Amniotic epithelial cell (primary cell): ENCODE results near the gene HS3ST2.
A peak's percentile ranks its signal among the peaks of the same experiment; 100 is the strongest.
"Not testable (repeated sequence)": the region's sequence is repeated elsewhere in the genome, so short reads cannot be mapped to it uniquely, and the experiment has no call there.

Experiments used
- DNase-seq: peaks from one replicate; pipeline ENCODE4 v3.0.0-alpha.2; 2010; ENCODE audit warnings: low read depth

HS3ST2 gene

DNA sequence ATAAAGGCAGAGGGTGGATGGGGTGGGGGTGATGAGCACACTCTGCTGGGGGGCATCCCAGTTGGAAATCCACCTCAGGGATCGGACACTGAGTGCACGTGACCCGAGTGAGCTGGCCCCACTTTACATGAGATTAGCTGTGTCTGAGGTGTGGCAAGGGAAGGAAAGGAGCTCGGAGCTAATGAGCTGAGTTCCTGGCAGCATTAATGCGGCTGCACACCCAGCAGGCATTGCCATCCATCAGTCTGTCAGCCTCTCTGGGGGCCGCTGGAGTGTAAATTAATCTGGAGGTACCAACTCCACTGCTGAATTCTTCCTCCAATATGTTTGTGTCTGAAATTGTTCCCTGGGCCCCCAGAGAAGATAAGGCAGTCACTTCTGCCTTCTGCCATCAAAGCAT is 65.5 kb downstream of the HS3ST2 start:
- DNase-seq: no peak

DNA sequence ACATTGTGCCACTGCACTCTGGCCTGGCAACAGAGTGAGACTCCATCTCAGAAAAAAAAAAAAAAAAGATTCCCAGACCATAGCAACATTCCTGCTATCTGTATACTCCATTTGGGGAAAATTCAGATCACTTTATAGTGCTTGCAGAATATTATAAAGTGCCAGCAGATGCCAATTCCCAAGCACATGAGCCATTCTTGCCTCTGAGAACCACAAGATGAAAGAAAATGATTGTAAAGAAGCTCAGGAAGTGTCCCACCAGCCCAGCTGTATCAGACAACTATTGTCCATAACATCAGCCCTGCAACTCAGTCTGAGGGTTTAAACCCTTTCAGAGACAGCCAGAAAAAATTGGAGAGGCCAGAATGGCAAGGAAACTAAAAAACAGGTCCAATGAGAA is 69.0 kb downstream of the HS3ST2 start:
- DNase-seq: no peak

DNA sequence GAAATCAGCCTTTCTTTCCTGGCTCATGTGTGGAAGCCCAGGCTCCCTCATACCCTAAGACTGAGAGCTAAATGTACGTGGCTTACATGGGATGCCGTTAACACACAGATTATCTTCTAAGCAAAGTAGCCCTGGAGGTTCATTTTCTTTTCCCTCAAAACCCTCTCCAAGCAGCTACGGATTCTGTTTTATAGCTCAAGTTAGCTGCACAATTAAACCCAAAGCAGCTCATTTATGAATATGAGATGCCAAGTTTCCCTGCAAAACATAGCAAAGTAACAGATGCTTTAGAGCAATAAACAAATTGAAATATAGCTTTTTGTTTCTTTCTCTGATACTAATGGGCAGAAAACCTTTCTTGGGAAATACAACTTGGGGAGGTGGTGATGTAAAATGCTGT is 72.0 kb downstream of the HS3ST2 start:
- no peak for DNase-seq

DNA sequence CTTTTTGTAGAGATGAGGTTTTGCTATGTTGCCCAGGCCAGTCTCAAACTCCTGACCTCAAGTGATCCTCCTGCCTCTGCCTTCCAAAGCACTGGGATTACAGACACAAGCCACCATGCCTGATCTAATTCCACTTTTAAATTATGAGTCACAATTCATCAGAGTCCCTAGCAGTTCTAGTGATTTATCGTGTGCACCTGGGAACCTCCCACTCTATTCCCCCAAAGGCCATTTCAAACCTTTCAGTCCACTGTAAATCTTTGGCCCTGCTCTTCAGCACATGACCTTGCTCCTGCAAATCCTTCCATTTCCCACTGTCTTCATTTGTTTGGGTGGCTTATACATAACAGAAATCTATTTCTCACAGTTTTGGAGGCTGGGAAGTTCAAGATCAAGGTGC is 73.0 kb downstream of the HS3ST2 start:
- DNase-seq: no peak

DNA sequence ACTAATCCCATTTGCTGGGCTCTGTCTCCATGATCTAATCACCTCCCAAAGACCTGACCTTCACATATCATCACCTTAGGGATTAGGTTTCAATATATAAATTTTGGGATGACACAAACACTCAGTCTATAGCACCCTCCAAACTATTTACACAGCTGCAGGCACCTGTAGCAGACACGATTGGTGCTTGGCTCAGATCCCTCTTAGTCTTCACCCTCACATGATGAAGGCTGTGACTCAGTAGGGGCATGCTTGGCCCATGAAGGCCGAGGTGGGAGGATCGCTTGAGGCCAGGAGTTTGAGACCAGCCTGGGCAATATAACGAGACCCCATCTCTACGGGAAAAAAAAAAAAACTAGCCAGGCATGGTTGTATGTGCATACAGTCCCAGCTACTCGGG is 73.5 kb downstream of the HS3ST2 start:
- no peak for DNase-seq

DNA sequence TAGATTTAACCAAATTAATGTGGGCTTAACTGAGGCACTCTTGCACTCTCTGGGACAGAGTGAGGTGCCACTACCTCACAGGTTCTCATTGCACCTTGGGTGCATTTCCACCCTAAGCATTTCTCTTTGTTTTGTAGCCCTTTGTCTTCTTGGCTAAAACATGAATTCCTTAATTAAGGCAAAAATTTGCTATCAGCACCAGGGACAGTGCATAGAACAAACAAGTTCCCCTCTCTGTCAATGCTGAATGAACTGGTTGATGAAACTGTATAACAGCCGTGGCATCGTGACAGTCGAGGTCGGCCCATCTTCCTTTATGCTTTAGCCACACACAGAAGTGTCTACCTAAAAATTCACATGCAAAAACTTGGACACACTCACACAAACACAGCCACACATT is 74.8 kb downstream of the HS3ST2 start:
- no peak for DNase-seq

DNA sequence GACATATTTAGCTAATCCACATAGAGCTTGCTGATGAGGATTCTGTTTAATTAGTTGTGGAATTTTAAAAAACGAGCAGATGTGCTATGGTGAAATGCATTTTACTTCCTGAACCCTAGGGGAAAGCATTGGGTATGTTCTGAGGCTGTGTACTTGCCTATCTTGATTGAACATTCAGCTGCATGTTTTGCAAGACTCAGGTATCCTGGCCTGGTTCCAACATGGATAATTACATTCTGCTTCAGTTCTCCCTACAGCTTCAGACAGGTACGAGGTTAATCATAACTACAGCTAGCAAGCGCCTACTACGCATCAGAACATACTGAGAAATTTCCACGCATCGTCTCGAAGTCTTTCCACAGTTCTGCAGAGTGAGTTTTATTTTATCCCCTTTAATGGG is 77.0 kb downstream of the HS3ST2 start:
- no peak for DNase-seq

DNA sequence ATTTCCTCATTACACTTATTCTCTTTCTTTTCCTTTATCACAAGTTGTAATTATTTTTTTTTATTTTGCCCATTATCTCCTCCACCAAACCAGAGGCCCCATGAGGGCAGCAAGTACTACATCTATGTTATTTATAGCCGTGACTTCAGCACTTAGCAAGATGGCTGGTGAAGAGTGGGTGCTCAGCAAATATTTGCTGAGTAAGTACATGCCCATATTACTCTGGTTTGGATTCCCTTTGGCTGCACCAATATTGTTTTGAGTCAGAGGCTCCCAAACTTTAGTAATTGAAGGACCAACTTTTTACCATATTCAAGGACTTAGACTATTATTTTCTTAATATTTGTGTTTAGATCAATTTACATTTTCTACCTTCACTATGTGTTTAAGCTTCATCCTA is 83.2 kb downstream of the HS3ST2 start:
- no peak for DNase-seq

DNA sequence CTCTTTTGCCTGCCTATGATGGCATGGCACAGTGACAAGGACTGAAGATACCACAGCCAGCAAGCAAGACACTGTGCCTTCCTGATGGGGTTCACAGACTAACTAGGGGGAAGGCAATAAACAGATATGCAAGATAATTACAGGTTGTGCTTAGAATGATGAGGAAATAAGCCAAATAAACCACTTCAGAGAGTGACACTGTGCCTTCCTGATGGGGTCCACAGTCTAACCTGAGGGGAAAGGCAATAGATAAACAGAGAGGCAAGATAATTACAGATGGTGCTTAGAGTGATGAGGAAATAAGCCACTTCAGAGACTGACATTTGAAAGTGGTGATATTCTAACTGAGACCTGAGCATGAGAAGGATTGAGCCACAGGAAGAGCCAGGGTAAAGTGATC is 84.2 kb downstream of the HS3ST2 start:
- no peak for DNase-seq

DNA sequence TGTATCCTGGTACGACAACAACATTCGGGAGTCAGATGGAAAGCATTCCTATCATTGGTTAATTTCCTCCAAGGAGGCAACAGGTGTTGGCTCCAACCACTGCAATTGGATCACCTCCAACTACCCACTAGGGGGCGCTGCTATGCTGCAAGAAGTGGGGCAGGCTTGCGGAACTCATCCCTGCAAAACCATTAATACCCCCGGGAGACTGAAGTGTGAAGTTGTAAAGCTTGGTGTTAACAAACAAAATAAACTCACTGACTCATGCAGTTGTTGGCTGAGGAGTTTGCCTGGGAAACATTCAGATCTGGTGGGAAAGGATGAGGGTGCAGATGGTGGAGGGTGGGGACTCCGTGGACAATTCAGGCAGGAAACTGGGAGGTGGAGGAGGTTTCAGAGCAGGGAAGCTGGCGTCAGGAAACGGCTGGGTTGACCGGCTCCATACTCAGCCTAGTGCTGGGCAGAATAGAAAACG is 84.9 kb downstream of the HS3ST2 start:
- peak; percentile 21 for DNase-seq

DNA sequence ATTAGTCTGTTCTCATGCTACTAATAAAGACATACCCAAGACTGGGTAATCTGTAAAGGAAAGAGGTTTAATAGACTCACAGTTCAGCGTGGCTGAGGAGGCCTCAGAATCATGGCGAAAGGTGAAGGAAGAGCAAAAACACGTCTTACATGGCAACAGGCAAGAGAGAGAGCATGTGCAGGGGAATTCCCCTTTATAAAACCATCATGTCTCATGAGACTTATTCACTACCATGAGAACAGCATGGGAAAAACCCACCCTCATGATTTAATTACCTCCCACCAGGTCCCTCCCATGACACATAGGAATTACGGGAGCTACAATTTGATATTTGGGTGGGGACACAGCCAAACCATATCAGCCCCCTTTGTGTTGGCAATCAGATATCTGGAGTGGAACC is 85.6 kb downstream of the HS3ST2 start:
- not testable (repeated sequence) for DNase-seq

DNA sequence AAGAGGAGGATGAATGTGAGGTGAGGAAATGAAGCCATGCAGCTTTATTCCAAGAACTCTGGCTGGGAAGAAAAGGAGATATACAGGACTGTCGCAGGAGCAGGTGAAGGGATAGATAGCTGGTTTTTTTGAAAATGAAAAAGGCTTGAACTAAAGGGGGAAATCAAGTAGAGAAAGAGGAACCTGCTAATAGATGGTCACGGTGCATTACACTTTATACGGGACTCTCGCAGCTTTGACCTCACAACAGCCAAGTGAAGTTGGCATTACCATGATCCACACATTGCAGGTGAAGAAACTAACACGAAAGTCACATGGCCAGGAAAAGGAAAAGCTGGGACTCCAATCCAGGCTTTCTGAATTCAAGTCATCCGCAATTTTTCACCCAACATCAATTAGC is 86.9 kb downstream of the HS3ST2 start:
- no peak for DNase-seq

DNA sequence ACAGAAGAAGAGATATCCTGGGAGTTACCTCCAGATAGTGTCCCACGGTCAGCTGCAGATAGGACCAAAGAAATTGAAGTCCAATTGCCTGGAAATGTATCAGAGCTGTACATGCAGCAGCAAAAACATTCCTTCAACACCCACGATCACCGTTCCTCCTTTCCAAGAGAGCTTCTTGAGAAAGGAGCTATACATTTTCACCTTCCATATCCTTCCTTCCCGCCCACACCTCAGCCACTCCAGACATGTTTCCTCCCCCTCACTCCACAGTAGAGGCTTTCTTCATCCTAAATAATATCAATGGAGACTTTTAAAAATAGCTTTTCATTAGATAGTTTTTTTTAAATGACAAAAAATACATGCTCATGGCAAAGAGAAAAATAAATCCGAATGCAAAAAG is 87.6 kb downstream of the HS3ST2 start:
- DNase-seq: no peak

DNA sequence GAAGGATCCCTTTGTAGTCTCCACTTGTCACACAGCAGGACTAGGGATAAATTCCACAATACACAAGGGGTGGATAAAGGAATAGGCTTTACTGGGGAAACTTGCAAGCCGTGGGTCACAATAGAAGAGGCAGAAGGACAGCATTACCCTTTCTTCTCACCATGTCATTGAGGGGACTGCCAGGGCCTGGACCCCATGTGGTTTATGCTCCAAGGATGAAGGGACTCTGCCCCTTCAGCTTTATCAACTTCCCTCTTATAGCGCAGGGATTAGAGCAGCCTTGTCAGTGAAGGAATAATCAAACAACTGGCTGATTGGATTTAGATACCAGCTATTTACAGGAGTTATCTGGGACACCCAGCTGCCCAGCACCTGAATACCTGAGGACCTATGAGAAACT is 89.8 kb downstream of the HS3ST2 start:
- DNase-seq: no peak

DNA sequence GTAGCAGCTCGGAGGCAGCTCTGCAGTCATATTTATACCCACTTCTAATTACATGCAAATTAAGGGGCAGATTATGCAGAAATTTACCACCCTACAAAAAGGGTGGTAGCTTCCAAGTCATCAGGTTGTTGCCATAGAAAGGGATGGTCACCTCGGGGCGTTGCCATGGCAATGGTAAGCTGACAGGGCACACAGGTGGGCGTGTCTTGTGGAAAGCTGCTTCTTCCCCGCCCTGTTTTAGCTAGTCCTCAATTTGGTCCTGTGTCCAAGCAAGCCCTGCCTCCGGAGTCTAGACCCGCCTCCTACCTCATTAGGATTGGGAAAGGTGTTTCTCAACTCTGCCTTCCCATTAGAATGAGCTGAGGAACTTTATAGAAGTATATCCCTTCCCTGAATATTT is 98.7 kb downstream of the HS3ST2 start:
- no peak for DNase-seq

DNA sequence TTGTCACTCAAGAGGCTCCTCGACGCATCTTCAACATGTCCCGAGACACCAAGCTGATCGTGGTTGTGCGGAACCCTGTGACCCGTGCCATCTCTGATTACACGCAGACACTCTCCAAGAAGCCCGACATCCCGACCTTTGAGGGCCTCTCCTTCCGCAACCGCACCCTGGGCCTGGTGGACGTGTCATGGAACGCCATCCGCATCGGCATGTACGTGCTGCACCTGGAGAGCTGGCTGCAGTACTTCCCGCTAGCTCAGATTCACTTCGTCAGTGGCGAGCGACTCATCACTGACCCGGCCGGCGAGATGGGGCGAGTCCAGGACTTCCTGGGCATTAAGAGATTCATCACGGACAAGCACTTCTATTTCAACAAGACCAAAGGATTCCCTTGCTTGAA is 101.0 kb downstream of the HS3ST2 start:
- no peak for DNase-seq

DNA sequence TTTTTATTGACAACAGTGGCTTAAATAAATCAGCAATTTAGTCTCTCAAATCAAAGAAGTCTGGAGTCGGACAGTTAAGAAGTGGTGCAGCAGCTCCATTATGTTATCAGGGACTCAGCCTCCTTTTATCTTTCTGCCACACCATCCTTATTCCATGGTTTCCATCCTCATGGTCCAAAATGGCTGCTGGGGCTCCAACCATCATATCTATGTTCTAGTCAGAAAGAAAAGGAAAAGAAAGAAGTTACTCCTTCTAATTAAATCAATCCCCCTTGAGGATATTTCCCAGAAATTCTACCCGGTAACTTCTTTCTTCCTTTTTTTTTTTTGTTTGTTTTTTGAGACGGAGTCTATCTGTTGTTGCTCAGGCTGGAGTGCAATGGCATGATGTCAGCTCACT is 109.5 kb downstream of the HS3ST2 start:
- DNase-seq: no peak

DNA sequence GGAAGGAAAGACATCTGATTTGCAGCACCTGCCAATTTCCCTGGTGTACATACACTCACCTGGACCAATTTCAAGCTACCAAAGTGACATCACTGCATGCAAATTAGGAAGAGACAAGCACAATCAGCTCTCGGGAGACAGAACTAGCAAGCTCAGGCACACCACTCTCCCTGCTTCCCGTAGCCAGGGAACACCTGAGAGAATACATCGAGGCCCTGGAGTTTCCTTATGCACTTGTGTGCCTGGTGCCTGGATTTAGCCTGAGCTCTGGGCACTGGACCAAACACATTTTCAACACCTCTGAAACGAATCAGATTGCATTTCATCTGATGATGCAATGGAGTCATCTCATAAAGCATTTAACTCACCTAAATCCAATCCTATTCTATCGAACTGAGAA is 110.5 kb downstream of the HS3ST2 start:
- DNase-seq: no peak

DNA sequence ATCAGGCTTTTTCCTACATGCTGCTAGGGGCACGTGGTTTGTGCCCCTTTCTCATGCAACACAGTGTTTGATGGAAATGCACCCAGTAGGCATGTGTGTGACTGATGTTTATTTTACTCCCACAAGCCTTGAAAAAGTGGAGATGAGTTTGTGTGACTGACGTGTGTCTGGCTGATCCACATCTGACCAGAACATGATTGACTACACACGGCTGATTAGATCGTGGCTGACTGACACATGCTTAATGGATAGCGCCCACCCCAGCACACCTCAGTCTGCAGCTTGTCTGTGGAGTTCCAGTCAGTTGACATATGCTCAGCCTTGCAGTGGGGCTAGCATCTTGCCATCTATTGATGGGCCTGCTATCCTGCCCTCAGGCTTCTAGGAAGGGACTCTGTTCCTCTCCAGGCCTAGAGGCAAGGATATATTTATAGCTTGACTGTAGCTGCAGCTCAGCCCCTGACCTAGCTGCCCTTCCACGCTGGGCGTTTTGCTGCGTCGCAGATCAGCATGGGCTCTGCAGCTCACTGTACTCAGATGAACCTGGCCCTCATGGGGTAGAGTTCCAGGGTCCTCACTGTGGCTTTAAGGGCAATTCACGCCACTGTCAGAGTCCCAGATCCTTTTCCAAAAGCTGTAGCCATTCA is 112.3 kb downstream of the HS3ST2 start:
- no peak for DNase-seq

DNA sequence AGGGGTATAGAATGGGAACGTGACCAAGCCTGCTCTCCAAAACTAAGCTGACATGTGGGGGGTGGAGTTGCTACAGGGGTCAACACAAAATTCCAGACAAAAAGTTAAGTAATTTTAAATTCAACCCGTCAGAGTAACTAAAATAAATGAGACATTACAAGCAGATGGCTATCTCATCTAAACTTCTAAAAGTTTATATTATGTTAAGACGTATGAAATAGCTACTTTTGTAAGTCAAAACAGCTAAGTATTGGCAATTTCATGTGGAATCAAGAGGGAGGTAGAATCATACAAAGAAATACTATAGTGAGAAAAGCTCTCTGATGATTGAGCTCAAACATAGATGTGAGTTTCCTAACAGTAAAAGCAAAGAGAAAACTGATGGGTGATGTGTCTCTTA is 113.3 kb downstream of the HS3ST2 start:
- DNase-seq: no peak

DNA sequence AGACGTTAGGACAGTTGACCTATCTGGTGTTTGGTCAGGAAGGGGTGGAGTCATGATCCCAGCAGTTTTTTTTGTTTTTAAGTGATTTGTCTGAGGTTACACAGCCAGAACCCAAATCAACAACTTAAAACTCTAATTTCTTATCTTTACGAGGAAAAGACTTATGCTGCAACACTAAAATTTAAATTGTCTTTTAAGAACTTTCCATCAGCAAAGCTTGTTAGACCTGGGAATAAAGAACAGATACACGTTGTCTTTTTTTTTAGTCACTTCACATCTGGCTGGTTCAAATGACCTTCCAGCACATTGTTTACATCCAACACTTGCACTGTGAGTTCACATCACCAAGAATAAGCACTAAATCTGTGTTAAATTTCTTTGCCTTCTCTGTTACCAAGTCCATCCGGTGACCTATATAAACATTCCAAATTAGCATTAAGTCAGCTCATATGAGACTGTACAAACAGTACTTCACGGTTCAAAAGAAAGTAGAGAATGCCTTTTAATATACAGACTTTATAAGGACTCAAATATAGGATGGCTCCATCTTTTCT is 115.0 kb downstream of the HS3ST2 start:
- DNase-seq: no peak

DNA sequence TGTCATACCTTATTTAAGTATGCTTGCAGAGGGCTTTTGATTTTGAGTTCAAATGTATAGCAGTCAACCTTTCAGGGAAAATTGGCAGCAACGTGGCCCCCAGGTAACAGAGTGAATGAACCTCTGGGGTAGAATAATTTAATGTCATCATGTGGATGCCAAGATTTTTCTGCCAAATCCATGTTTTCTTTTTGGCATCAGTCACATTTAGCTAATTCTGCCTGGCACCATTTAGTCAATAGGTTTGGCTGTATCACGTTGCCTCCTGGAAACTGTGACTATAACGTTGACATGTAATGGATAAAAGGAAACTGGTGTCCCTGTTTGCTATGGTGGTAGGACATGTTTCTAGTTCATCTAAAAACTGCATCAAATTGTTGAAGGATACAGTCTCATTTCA is 115.5 kb downstream of the HS3ST2 start:
- DNase-seq: no peak

DNA sequence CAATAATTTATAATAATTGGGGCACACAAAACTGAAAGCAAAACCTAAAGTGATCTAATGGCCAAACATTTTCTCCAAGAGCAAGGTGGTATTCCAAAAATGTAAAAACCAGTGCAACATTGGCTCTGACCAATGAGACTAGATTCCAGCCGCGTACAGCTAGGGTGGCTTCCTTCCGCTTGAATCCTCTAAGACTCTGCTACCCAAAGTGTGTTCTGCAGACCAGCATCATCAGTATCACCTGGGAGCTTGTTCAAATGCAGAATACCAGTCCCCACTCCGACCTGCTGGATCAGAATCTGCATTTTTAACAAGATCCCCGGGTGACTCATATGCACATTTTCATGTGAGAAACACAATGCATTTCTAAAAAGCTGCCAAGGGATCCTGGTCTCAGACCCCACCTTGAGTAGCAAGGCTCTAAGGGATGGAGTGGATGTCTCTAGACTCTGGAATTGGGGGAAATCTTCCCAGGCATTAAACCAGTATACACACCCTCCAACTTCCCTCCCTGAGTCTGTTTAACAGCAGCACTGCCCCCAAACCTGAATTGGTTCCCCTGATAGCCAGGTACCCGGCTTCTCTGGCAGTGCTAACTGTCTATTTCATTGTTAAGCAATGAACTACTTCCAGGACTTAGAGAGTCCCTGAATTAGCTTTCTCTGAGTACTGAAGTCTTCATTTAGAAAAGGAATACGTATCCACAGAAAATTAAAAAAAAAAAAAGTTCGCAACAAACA is 118.2 kb downstream of the HS3ST2 start:
- no peak for DNase-seq

DNA sequence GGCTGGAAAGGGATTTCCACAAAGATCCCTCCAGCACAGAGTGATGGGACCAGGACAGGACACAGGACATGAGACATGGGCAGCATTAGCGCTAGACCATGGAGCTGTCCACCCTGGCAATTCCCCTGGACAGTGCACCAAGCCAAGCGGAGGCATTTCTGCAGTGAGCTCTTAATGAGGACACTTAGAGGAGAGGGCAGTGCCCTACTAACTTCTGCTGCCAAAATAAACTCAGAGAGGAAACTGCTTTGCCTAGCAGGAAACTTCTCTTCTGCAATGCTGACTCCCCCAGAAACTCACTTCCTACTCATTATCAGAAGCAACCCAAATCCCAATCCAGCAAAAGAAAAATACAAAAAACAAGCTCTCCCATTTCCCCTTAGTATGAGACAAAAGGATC is 119.2 kb downstream of the HS3ST2 start:
- DNase-seq: no peak
